Measurements from ENCODE around the gene ZNF784.

DNA sequence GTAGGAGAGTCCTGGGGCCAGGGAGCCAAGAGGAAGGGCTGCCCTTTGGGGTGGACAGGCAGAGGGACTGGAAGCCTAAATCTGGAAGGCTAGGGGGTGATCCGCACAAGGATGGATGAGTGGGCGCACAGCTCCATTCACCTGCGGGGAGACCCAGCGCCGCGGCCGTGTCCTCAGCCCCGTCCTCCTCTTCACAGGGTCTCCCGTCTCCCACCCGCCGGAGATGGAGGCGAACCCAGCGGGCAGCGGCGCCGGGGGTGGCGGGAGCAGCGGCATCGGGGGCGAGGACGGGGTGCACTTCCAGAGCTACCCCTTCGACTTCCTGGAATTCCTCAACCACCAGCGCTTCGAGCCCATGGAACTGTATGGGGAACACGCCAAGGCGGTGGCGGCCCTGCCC lies 11.0 kb downstream of the ZNF784 start:
- no peak for TF ChIP-seq CTCF (IDR thresholded peaks at IDR 0.05; ENCODE audit: low read depth, low read length)
- no peak for TF ChIP-seq EZH2phosphoT487 (IDR thresholded peaks at IDR 0.05; ENCODE audit: low read depth)
